ENCODE measurements around the gene SLC35E4.
"Not testable (repeated sequence)": the region's sequence is repeated elsewhere in the genome, so short reads cannot be mapped to it uniquely, and the experiment has no call there.

Gene SLC35E4

DNA sequence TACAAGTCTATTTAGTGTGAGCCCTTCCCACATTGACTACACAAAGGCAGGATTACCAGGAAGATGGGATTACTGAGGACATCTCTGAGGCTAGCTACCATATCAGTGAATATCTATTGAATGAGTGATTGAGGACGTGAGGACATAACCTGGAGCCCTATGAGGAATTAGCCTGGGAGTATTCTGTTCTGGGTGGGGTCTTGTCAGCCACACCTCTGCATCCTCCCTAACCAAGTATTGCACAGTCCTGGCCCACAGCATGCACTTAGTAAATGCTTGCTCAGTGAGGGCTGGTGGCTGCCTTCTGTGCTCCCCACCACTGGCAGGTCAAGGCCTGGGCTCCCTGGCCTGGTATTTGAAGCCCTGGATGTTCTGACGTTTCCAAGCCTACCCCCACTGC is 17.3 kb downstream of the SLC35E4 start:
- DNase-seq, result no peak

DNA sequence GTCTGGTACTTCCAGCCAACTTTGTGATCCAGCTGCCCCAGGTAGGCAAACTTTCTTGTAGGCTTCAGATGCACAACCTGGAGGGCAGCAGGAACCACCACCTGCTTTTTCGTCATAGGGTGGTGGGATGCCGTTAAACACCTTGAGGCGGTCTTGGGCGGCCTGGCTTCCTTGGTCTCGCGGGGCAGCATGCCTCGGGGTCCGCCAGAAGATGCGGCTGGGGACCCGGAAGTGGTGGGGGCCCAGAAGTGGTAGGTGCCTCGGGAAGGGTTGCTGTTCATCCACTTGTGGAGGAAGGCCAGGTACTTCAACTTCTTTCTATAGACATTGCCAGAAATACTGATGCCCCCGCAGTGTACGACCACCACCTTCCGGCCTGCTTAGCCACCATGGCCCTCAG is 18.8 kb downstream of the SLC35E4 start:
- no peak for DNase-seq

- DNase-seq, result no peak
These were observed 20.0 kb downstream of the SLC35E4 start for GRCh38 chr22:30655532-30655931.

GRCh38 chr22:30662040-30662439 is 26.5 kb downstream of the SLC35E4 start:
- DNase-seq, result no peak

GRCh38 chr22:30664798-30665197 is 29.2 kb downstream of the SLC35E4 start:
- no peak for DNase-seq

- no peak for DNase-seq
These were observed 29.7 kb downstream of the SLC35E4 start for GRCh38 chr22:30665266-30665665.

DNA sequence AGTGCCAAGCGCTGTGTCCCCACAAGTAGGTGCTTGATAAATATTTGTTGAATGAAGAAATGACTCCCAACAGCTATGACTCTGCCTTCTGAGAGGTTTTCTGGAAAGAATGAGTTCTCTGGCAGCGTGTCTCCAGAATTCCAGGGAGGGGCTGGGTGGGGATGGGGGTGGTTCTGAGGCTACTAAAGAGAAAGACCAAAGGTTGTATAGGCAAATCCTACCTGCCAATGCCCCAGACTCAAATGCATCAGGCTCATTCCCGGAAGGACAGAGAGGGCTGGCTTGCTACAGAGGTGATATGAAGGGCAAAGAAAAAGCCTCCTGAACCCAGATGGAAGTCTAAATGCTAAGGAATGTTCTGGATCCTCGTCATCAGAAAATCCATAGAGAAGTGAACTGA is 30.2 kb downstream of the SLC35E4 start:
- no peak for DNase-seq

DNA sequence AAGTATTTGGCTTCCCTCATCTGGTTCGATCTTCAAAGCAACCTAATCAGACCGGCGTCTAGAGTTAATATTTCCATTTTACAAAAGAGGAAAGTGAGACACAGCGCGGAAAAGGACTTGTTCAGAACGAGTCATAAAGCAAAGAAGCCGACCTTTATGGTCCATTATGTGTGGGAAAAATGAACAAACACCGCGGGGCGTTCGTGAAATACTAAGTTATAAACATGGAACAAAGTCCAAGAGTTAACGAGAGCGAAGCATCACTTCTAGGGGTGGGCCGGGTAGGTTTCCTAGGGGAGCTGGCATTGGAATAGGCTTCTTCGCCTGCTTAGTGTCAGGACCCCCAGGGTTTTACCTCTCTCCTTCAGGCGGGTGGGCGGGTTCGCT is 31.5 kb downstream of the SLC35E4 start:
- no peak for DNase-seq

- DNase-seq, result peak; percentile 94
These were observed 32.2 kb downstream of the SLC35E4 start, which contains the start of gene DUSP18 for GRCh38 chr22:30667494-30668385. TSS of gene DUSP18 (minus strand) at chr22:30667875. CDS start at chr22:30664003, 3,872 bp downstream.

DNA sequence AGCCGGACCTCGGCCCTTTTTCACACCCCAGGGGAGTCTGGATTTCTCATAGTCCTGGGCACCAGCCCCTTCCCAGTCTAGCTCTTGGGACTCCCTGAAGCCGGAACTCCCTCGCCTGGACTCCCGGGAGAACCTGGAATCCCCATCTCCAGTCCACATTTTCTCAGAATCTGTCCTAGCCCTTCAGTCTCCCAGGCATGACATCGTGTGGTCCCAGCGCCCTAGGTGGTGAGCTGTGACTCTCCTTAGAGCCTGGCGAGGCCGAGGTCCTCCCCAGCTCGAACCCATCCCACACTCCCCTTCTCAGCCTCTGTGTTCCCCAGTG is 32.8 kb downstream of the SLC35E4 start:
- DNase-seq, result no peak

DNA sequence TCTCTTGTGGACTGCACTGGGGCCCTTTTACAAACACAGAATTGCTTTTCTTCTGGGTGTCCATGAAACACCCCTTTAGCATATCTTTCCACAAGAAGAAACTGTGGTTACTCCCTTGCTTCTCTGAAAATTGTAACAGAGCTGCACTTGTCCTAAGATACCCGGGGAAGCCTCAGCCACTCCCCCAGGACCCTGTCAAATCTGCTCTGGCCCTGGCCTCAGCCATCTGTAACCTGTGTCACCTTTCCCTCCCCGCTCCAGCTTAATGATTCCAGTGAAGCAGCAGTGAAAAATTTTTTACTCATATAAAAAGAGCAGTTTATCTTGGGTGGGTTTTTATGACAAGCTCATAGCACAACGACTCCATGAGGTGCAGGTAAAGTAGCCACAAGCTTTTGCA is 35.5 kb downstream of the SLC35E4 start:
- no peak for DNase-seq

DNA sequence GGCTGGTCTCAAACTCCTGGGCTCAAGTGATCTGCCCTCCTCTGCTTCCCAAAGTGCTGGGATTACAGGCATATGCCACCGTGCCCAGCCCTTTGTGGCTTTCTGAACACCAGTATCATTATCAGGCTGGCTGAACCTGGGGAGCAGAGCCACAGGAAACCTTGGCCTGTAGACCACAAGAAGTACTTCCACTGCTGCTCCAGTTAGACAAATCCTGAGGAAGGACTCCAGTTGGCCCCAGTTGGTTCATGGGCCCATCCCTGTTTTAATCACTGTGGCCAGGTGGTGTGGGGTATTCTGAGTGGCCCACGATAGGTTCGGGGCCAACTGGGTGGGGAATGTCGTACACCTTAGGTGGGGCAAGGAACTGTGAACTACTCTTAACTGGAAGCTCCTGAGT is 37.6 kb downstream of the SLC35E4 start:
- no peak for DNase-seq

DNA sequence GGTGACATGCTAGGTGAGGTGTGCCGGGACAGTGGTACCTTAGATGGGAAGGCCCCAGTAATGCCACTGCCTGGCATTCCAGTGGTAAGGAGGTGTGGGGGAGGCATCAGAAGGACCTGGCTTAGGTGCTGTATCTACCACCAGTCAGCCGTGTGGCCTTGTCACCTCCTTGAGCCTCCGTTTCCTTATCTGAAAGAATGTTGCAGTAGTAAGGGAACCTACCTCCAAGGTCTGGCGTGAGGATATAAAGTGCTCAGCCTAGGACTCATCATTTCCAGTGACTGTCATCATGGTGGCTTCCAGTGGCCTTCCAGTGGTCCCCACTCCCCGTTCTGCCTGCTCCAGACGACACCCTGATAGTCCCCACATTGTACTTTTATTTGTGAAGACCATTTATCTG is 38.9 kb downstream of the SLC35E4 start:
- no peak for DNase-seq

DNA sequence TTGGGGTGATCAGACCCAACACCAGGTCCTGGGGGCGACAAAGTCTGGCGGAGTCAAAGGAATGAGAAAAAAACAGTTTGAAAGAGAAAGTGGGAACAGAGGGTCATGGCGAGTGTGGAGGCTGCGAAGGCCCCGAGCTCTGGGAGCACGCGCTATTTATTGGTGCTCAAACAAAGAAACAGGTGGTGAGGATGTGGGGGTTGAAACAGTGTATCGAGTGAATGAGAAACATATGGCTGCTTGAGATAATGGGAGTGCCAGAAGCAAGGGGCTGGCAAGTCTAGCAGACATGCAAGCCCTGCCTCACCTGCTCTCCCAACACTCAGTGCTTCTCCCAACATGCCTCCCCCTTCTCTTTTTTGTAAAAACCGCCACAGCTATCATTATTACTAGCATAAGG is 39.9 kb downstream of the SLC35E4 start:
- no peak for DNase-seq

DNA sequence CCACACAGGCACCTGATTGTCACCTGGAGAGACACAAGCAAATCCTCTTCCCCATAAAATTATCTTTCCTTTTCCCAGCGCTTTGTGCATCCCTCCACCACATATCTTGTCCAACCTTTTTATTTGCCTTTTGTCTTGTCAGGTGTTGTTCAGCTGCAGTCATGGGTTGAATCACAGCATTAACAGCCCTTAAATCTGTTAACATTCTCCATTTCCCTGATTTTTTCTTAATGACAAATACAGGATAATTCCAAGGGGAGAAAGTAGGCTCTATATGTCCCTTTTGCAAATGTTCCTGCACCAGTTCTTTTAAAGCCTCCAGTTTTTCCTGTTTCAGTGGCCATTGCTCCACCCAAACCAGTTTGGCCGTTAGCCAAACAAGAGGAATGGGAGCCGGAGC is 41.0 kb downstream of the SLC35E4 start:
- DNase-seq, result not testable (repeated sequence)

DNA sequence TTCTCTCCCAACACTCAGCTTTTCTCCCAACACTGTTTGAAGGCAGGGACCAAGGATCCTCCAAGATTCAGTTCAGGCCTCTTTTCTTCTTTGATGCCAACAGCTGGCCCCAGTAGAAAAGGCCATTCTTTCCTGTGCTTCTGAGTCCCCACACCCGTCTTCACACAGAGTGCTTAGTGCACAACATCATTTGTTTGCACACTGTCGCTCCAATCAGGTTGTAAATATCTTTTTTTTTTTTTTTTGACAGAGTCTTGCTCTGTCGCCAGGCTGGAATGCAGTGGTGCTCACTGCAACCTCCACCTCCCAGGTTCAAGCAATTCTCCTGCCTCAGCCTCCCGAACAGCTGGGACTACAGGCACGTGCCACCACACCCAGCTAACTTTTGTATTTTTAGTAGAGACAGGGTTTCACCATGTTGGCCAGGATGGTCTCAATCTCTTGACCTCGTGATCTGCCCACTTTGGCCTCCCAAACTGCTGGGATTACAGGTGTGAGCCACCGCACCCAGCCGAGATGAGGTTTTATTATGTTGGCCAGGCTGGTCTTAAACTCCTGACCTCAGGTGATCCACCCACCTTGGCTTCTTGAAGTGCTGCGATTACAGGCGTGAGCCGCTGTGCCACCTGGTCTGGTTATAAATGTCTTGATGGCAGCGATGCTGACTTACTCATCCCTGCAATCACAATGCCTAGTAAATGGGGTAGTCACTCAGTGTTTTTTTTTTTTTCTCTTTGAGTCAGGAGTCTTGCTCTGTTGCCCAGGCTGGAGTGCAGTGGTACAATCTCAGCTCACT is 44.5 kb downstream of the SLC35E4 start:
- not testable (repeated sequence) for DNase-seq

DNA sequence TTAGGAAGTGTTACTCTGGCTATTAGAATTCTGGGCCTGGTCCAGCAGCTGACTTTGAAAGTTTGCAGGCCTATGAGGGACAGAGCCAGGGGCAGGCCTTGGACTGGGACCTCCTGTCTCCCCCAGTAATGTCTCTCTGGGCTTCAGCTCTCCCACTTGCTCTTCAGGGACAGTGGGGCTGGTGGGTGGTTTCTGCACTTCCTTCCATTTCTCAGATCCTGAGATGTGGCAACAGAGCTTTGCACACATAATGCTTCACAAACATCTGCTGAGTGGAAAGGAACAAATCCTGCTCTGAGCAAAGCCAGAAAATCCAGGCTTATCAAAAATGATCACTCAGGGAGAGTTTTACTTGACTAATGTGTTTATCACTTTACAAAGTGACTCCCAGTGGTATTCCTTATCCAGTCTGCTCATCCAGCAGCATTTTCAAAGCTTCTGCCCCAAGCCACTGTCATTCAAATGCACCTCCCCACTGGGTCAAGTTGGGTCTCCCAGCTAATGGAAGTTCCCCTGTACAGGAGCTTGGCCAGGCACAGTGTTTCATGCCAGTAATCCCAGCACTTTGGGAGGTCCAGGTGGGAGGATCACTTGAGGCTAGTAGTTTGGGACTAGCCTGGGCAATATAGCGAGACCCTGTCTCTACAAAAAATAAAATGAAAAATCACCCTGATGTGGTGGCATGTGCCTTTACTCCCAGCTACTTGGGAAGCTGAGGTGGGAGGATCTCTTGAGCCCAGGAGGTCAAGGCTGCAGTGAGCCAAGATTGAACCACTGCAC is 45.6 kb downstream of the SLC35E4 start:
- no peak for DNase-seq

DNA sequence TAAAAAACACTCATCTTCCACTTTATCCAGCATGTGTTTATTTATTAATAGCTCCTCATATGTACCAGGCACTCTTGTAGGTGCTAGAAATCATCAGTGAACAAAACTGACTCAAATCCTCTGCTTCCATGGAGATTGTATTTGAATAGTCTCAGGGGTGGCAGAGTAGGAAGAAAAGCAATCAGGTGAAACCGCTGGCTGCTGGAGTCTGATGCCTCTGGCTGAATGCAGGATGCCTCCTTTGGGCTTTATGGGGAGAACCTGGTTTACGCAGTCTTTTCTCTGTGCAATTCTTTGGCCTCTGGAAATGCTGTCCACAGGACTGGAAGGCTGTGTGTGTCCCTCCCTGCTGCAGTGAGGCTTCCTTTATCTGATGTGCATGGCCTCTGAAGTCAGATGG is 46.2 kb downstream of the SLC35E4 start:
- DNase-seq, result no peak

- no peak for DNase-seq
These were observed 49.6 kb downstream of the SLC35E4 start for GRCh38 chr22:30685178-30685577.

DNA sequence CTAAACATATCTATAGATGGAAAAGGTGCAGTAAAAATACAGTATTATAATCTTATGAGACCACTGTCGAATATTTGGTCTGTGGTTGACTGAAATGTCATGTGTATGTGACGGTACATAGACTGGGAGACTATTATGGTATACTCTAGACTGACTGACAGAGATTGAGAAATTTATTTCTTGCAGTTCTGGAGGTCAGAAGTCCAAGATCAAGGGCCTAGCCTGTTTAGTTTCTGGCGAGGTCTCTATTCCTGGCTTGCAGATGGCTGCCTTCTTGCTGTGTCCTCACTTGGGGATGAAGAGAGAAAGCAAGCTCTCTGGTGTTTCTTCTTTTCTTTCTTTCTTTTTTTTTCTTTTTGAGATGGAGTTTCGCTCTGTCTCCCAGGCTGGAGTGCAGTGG is 51.8 kb downstream of the SLC35E4 start:
- no peak for DNase-seq

- DNase-seq, result no peak
These were observed 54.0 kb downstream of the SLC35E4 start for GRCh38 chr22:30689622-30690021.

DNA sequence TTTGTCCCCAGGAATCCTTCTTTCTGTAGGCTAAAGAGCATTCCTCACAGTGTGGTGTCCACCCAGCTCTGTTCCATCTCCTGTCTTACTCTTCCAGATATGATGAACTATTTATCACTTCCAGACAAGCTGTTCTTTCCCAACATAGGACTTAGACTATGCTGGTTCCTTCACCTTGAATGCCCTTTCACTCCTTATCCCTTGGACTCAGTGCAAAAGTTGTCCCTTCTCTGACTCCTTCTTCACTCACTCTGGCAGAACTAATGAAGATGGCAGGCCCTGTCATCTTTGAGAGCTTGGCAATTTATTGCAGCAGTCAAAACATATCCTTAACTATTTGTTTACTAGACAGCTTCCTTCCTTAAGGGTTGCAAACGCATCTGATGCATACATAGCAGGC is 55.6 kb downstream of the SLC35E4 start:
- DNase-seq, result no peak

DNA sequence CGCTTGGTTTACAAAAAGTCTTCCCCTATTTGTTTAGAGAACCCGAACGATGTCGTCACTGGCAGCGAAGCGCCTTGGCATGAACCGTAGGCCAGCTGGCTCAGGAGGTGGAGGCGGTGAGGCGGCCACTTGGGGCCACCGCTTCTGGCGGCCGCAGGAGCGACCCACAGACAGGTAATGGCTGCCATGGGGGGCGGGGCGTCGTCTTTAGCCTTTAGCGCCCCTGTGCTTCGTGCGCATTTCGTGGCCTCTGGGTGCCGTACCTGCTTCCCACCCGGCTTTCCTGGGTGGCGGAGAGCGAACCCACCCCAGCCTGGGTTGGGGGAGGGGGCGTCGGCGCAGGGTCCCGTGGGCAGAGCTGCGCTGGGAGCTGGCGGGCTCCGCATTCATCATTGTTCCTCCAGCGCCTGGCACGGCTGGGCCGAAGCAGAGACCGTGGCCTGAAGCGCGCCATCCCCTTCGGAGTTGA is 58.6 kb downstream of the SLC35E4 start:
- peak; percentile 21 for DNase-seq

Measured in T-helper 9 cell (primary cell).